AG09319 (cell line): ENCODE results near the gene NES.
A peak's percentile ranks its signal among the peaks of the same experiment; 100 is the strongest.

Experiments used
- DNase-seq: peaks from one replicate; pipeline ENCODE4 v3.0.0-alpha.2; 2010; ENCODE audit warnings: low read depth; ENCODE audit errors: extremely low read depth
- CTCF ChIP-seq: IDR thresholded peaks from 2 replicates; pipeline ENCODE4 v1.5.1; 2011; ENCODE audit warnings: low read depth, mild to moderate bottlenecking, inconsistent platforms, low read length, moderate library complexity

The NES gene

GRCh38 chr1:156689035-156689952 is 12.1 kb upstream of the NES start:
- no peak for DNase-seq
- TF ChIP-seq CTCF = peak; percentile 94

GRCh38 chr1:156684227-156684782 is 7.1 kb upstream of the NES start:
- DNase-seq = no peak
- TF ChIP-seq CTCF = no peak; the same call in 1 of the 2 replicates

GRCh38 chr1:156682166-156682890 is 5.1 kb upstream of the NES start:
- no peak for DNase-seq
- no peak for TF ChIP-seq CTCF

GRCh38 chr1:156681196-156681960 is 4.2 kb upstream of the NES start:
- no peak for TF ChIP-seq CTCF
- no peak for DNase-seq

GRCh38 chr1:156680056-156680455 is 2.8 kb upstream of the NES start:
- TF ChIP-seq CTCF = no peak

GRCh38 chr1:156677616-156678596 is 699 bp upstream of the NES start:
- peak; percentile 63 for DNase-seq
- TF ChIP-seq CTCF = peak; percentile 93

More at GRCh38 chr1:156680056-156680455, 2.8 kb upstream of the NES start:
- DNase-seq = no peak
